HepG2 (cell line): ENCODE results near the gene ADM. TPM values are rescaled to one million over a fixed set of nuclear protein-coding genes. Genes with fewer than 3 reads are reported as not detected.
A peak's percentile ranks its signal among the peaks of the same experiment; 100 is the strongest.

Source experiments
- ARNT2 ChIP-seq: sonication (generic); formaldehyde crosslinking; IDR thresholded peaks from 2 replicates; pipeline ENCODE4 v1.8.0; 2022; ENCODE audit warnings: mild to moderate bottlenecking, low read depth, missing genetic modification reagents, moderate library complexity
- CBX1 ChIP-seq: IDR thresholded peaks from one replicate; pipeline ENCODE4 v1.6.1; 2016; ENCODE audit warnings: antibody characterized with exemption, low read depth
- HNRNPH1 ChIP-seq: fragments of 200-400 bp; formaldehyde crosslinking; optimal IDR thresholded peaks from 2 replicates; pipeline ENCODE3; 2017; ENCODE audit warnings: mild to moderate bottlenecking, low read depth, low read length
- HNRNPK ChIP-seq: fragments of 200-400 bp; formaldehyde crosslinking; IDR thresholded peaks from 2 replicates; pipeline ENCODE4 v1.6.1; 2018; ENCODE audit warnings: low read length, low read depth, moderate library complexity, mild to moderate bottlenecking; ENCODE audit not compliant: poor library complexity, severe bottlenecking
- ISL2 ChIP-seq: sonication (generic); formaldehyde crosslinking; IDR thresholded peaks from 2 replicates; pipeline ENCODE4 v1.5.0; 2020; ENCODE audit warnings: missing genetic modification reagents
- PCBP1 ChIP-seq: fragments of 200-400 bp; formaldehyde crosslinking; IDR thresholded peaks from 2 replicates; pipeline ENCODE4 v1.6.1; 2017; ENCODE audit warnings: mild to moderate bottlenecking, low read depth, low read length, borderline replicate concordance
- POLR2A ChIP-seq, 2 experiments: IDR thresholded peaks; 2 replicates each; pipeline ENCODE4 v1.6.1; 2011; ENCODE audit warnings: low read depth in 2 of 2, low read length in 2 of 2, mild to moderate bottlenecking in 1 of 2, moderate library complexity in 1 of 2; ENCODE audit not compliant: insufficient read depth in 1 of 2
- POLR2AphosphoS5 ChIP-seq: IDR thresholded peaks from 2 replicates; pipeline ENCODE4 v1.6.1; 2012; ENCODE audit warnings: low read depth, low read length
- PRDM10 ChIP-seq: sonication (generic); formaldehyde crosslinking; IDR thresholded peaks from 2 replicates; pipeline ENCODE4 v1.4.0; 2020; ENCODE audit warnings: low read depth, missing genetic modification reagents
- RERE ChIP-seq: IDR thresholded peaks from 2 replicates; pipeline ENCODE4 v1.6.1; 2016; ENCODE audit warnings: low read depth, missing genetic modification reagents, missing compliant biosample characterization
- THAP9 ChIP-seq: sonication (generic); formaldehyde crosslinking; IDR thresholded peaks from 2 replicates; pipeline ENCODE4; 2020; ENCODE audit warnings: missing genetic modification reagents, mild to moderate bottlenecking, borderline replicate concordance
- ZBTB14 ChIP-seq: sonication (generic); formaldehyde crosslinking; IDR thresholded peaks from 2 replicates; pipeline ENCODE4 v1.4.0; 2020; ENCODE audit warnings: missing genetic modification reagents
- ZNF878 ChIP-seq: sonication (generic); formaldehyde crosslinking; IDR thresholded peaks from 2 replicates; pipeline ENCODE4 v1.8.1; 2023; ENCODE audit warnings: mild to moderate bottlenecking, missing genetic modification reagents, moderate library complexity
- polyA plus RNA-seq, 8 experiments: library from polyadenylated mRNA; depleted of rRNA in 3 of 8; stranded (reverse) in 7 of 8; unstranded in 1 of 8; fragments of >200 nt; fragmentation: Illumina TruSeq in 4 of 8; extraction: Trizol in 4 of 8; gene quantifications; 2 replicates each; pipeline versions ENCODE4 v1.2.1 to v1.2.3, GENCODE V29; 2011 to 2016; ENCODE audit warnings: low read depth in 4 of 8, missing spikeins in 1 of 8, mixed read lengths in 1 of 8; ENCODE audit not compliant: insufficient read depth in 1 of 8
- total RNA-seq, 5 experiments: library from RNA; depleted of rRNA; stranded (reverse); fragments of >200 nt; fragmentation: Illumina TruSeq; extraction: Trizol; gene quantifications; 2 replicates each; pipeline ENCODE4 v1.2.3, GENCODE V29; 2016; ENCODE audit warnings: low read depth in 1 of 5

ADM gene
- total and polyA plus RNA-seq, 2 of the 13 experiments (the other 11 are each of a cell fraction or from before 2014, with no cell fraction given): 10.7 to 26.1 TPM

GRCh38 chr11:10304495-10305261 is at the start of gene ADM (continued):
- peak; percentile 41; the same call in 1 of the 2 replicates for TF ChIP-seq PRDM10 (CRISPR knock-in tag)
- TF ChIP-seq HNRNPH1: peak; percentile 82
- peak; percentile 31 for TF ChIP-seq HNRNPK
- peak; percentile 51; the same call in 1 of the 2 replicates for TF ChIP-seq THAP9 (CRISPR knock-in tag)
- peak; percentile 95 for TF ChIP-seq ZBTB14 (CRISPR knock-in tag)
- 0 out of 2 replicates have a peak, but pooled peaks have one; percentile 42 for TF ChIP-seq RERE (CRISPR knock-in tag)
- peak; percentile 49 for TF ChIP-seq CBX1
- TF ChIP-seq ZNF878 (CRISPR knock-in tag): 0 out of 2 replicates have a peak, but pooled peaks have one; percentile 80
- TF ChIP-seq ISL2: peak; percentile 33; the same call in 1 of the 2 replicates
- peak; percentile 85; the same call in 1 of the 2 replicates for TF ChIP-seq PCBP1
- 0 out of 2 replicates have a peak, but pooled peaks have one; percentile 8 for TF ChIP-seq ARNT2 (CRISPR knock-in tag)
- peak in 1 of 2 experiments; percentile 99; a peak in 2 of 4 replicates for TF ChIP-seq POLR2A (IDR thresholded peaks at IDR 0.05; ENCODE audit: insufficient read depth in 1 of 2, low read depth in 2 of 2, low read length in 2 of 2)
- TF ChIP-seq POLR2AphosphoS5: peak; percentile 100
